ENCODE results near the gene BCAS4. TPM values are rescaled to one million over a fixed set of nuclear protein-coding genes. Genes with fewer than 3 reads are reported as not detected.

BCAS4 gene
- total RNA-seq, 1 experiment from 2014 or later = 7.6 TPM

- no peaks in the 10 kb centered on the region for H3F3A ChIP-seq (ENCODE audit: insufficient read depth, low read depth)
- ChIA-PET CTCF (no interaction called here), POLR2A (ENCODE audit: unreplicated experiment) (no interaction called here)
- TF ChIP-seq CTCF (conservative IDR thresholded peaks at IDR 0.05) (no peak), EZH2 (IDR thresholded peaks at IDR 0.05; ENCODE audit: low read depth) (no peak)
- no peaks in the 10 kb centered on the region for H4K20me1 ChIP-seq (ENCODE audit: insufficient read depth)
- no TSS peak for BruUV-seq (replicated peaks)
- no peak overlapping the region for H3K27ac ChIP-seq
- intact Hi-C loops (cut with micrococcal nuclease; ENCODE audit: unreplicated experiment) = no loop called here
- H2AFZ ChIP-seq = no peak overlapping the region
- H3K9me2 ChIP-seq (ENCODE audit: insufficient read depth) = no peaks in the 10 kb centered on the region
- no peaks in the 10 kb centered on the region for H3K4me1 ChIP-seq (replicated peaks; ENCODE audit: insufficient read depth)
- no peaks in the 10 kb centered on the region for H3K9me3 ChIP-seq (ENCODE audit: insufficient read depth, low read depth)
- H3K27me3 ChIP-seq (ENCODE audit: insufficient read depth, low read depth) = no peaks in the 10 kb centered on the region
- DNase-seq = no peak
- no peak overlapping the region for H3K4me3 ChIP-seq
- no peaks in the 10 kb centered on the region for H3K79me2 ChIP-seq (ENCODE audit: low read depth)
- H3K4me2 ChIP-seq = no peak overlapping the region
- no peaks in the 10 kb centered on the region for H3K36me3 ChIP-seq (ENCODE audit: low read depth)
These were observed 80.2 kb downstream of the BCAS4 start for GRCh38 chr20:50874758-50875665.

- Histone ChIP-seq H3K4me3 (no peak overlapping the region), H3K27ac (no peak overlapping the region), H3K36me3 (ENCODE audit: low read depth) (no peaks in the 10 kb centered on the region), H3K9me2 (ENCODE audit: insufficient read depth) (no peaks in the 10 kb centered on the region), H3K4me1 (replicated peaks; ENCODE audit: insufficient read depth) (no peaks in the 10 kb centered on the region), H3K9me3 (ENCODE audit: insufficient read depth, low read depth) (no peaks in the 10 kb centered on the region), H3F3A (ENCODE audit: insufficient read depth, low read depth) (no peaks in the 10 kb centered on the region), H3K79me2 (ENCODE audit: low read depth) (no peaks in the 10 kb centered on the region), H4K20me1 (ENCODE audit: insufficient read depth) (no peaks in the 10 kb centered on the region), H3K4me2 (no peak overlapping the region), H2AFZ (no peak overlapping the region), H3K27me3 (ENCODE audit: insufficient read depth, low read depth) (no peaks in the 10 kb centered on the region)
- ChIA-PET POLR2A (ENCODE audit: unreplicated experiment) (interaction anchor here (0.6 kb wide), 1 partner anchor 9 kb away, joined by 5 read pairs; no protein-coding TSS in a partner anchor), CTCF (no interaction called here)
- no peak for DNase-seq
- intact Hi-C loops (cut with micrococcal nuclease; ENCODE audit: unreplicated experiment) = no loop called here
- no TSS peak for BruUV-seq (replicated peaks)
- no peak for TF ChIP-seq CTCF (conservative IDR thresholded peaks at IDR 0.05)
- no peak for TF ChIP-seq EZH2 (IDR thresholded peaks at IDR 0.05; ENCODE audit: low read depth)
These were observed 81.3 kb downstream of the BCAS4 start for GRCh38 chr20:50876063-50876685.

GRCh38 chr20:50876816-50877215 lies 82.0 kb downstream of the BCAS4 start:
- Histone ChIP-seq H2AFZ (no peak overlapping the region), H3K36me3 (ENCODE audit: low read depth) (no peaks in the 10 kb centered on the region), H3F3A (ENCODE audit: insufficient read depth, low read depth) (no peaks in the 10 kb centered on the region), H3K4me2 (no peak overlapping the region), H3K4me3 (no peak overlapping the region), H3K79me2 (ENCODE audit: low read depth) (no peaks in the 10 kb centered on the region), H4K20me1 (ENCODE audit: insufficient read depth) (no peaks in the 10 kb centered on the region), H3K4me1 (replicated peaks; ENCODE audit: insufficient read depth) (no peaks in the 10 kb centered on the region), H3K9me2 (ENCODE audit: insufficient read depth) (no peaks in the 10 kb centered on the region), H3K9me3 (ENCODE audit: insufficient read depth, low read depth) (no peaks in the 10 kb centered on the region), H3K27me3 (ENCODE audit: insufficient read depth, low read depth) (no peaks in the 10 kb centered on the region), H3K27ac (no peak overlapping the region)
- CTCF ChIA-PET = no interaction called here
- intact Hi-C loops (cut with micrococcal nuclease; ENCODE audit: unreplicated experiment) = no loop called here
- DNase-seq = no peak
- POLR2A ChIA-PET (ENCODE audit: unreplicated experiment) = no interaction called here
- BruUV-seq (replicated peaks) = no TSS peak
- no peak for TF ChIP-seq EZH2 (IDR thresholded peaks at IDR 0.05; ENCODE audit: low read depth)
- TF ChIP-seq CTCF (conservative IDR thresholded peaks at IDR 0.05) = no peak

All from PC-9 (cell line).